Hepatocyte (in vitro differentiated cells): ENCODE results near the gene CPNE2. TPM values are rescaled to one million over a fixed set of nuclear protein-coding genes. Genes with fewer than 3 reads are reported as not detected.

ENCODE experiments used
- DNase-seq: peaks from one replicate; pipeline ENCODE4 v3.0.0-alpha.2; 2016; ENCODE audit warnings: low spot score
- H2AFZ ChIP-seq: fragments of 200-600 bp; sonication (generic); 2 replicates; pipeline ENCODE4 v1.6.0; 2016; ENCODE audit warnings: antibody characterized with exemption, mild to moderate bottlenecking
- H3K27ac ChIP-seq: fragments of 200-600 bp; sonication (generic); 2 replicates; pipeline ENCODE4 v1.5.1; 2016; ENCODE audit warnings: mild to moderate bottlenecking
- H3K27me3 ChIP-seq: fragments of 200-600 bp; sonication (generic); 2 replicates; pipeline ENCODE4 v1.6.1; 2016
- H3K36me3 ChIP-seq: fragments of 200-600 bp; sonication (generic); replicated peaks from 2 replicates; pipeline ENCODE4 v1.5.1; 2016; ENCODE audit warnings: low read depth; ENCODE audit not compliant: insufficient read depth
- H3K4me1 ChIP-seq: fragments of 200-600 bp; sonication (generic); 2 replicates; pipeline ENCODE4 v1.5.1; 2016; ENCODE audit warnings: mild to moderate bottlenecking, moderate library complexity; ENCODE audit not compliant: insufficient read depth
- H3K4me2 ChIP-seq: fragments of 200-600 bp; sonication (generic); 2 replicates; pipeline ENCODE4 v1.6.0; 2016
- H3K4me3 ChIP-seq: fragments of 200-600 bp; sonication (generic); 2 replicates; pipeline ENCODE4 v1.5.1; 2016; ENCODE audit warnings: mild to moderate bottlenecking
- H3K79me2 ChIP-seq: fragments of 200-600 bp; sonication (generic); 2 replicates; pipeline ENCODE4 v1.6.0; 2017; ENCODE audit warnings: mild to moderate bottlenecking
- H3K9me2 ChIP-seq: fragments of 200-600 bp; sonication (generic); replicated peaks from 2 replicates; pipeline ENCODE4 v1.6.0; 2017; ENCODE audit warnings: mild to moderate bottlenecking; ENCODE audit not compliant: insufficient read depth
- H3K9me3 ChIP-seq: fragments of 200-600 bp; sonication (generic); 2 replicates; pipeline ENCODE4 v1.5.1; 2016; ENCODE audit warnings: low read depth, mild to moderate bottlenecking
- H4K20me1 ChIP-seq: fragments of 200-600 bp; sonication (generic); 2 replicates; pipeline ENCODE4 v1.6.0; 2016; ENCODE audit warnings: mild to moderate bottlenecking; ENCODE audit not compliant: insufficient read depth, poor library complexity, severe bottlenecking
- EZH2 ChIP-seq: fragments of 200-600 bp; sonication (generic); IDR thresholded peaks from 2 replicates; pipeline ENCODE4 v1.6.1; 2016; ENCODE audit warnings: antibody characterized with exemption, mild to moderate bottlenecking, borderline replicate concordance
- EZH2phosphoT487 ChIP-seq: fragments of 200-600 bp; sonication (generic); IDR thresholded peaks from one replicate; pipeline ENCODE4 v1.6.1; 2018; ENCODE audit warnings: antibody characterized with exemption, mild to moderate bottlenecking, low read depth, moderate library complexity; ENCODE audit not compliant: unreplicated experiment, severe bottlenecking
- WGBS: methylation state at CpG from one replicate; pipeline ENCODE4 v1.1.6; 2016; ENCODE audit warnings: low lambda C conversion rate; ENCODE audit errors: missing lambda C conversion rate; 5-methylcytosine and 5-hydroxymethylcytosine counted together
- polyA plus RNA-seq: library from polyadenylated mRNA; unstranded; fragments of >200 nt; fragmentation: Nextera tagmentation; extraction: Ambion mirVana; gene quantifications from 2 replicates; pipeline ENCODE4 v1.2.1, GENCODE V29; 2016
- total RNA-seq: library from RNA; depleted of rRNA; stranded (reverse); fragments of >200 nt; gene quantifications from 2 replicates; pipeline ENCODE4 v1.2.3, GENCODE V29; 2014
- TF ChIP-seq, protein P1 (sequence below): fragments of 200-600 bp; sonication (generic); IDR thresholded peaks from 2 replicates; pipeline ENCODE4 v1.5.1; 2016; ENCODE audit warnings: antibody characterized with exemption, mild to moderate bottlenecking; ENCODE audit not compliant: poor library complexity

CPNE2 gene
- total and polyA plus RNA-seq, 2 experiments from 2014 or later = 15.6 to 22.3 TPM

DNA sequence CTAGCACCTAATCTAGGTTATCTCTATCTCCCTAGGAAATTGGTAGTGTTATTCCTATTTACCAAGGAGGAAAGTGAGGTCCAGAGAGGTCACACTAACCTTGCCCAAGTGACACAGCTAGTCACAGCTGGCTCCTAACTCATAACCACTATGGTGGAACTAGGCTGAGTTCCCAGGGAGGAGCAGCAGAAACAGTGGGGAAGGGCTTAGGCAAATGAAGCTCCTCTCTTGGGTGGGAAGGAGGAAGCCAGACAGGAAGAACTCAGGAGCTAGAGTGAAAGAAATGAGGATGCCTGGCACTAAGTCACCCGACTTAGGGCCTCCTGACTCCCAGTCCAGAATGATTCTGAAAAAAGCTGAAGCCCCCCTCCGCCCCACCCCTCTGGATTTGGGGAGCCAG is 59.0 kb downstream of the CPNE2 start:
- 87% methylated on average over 2 of the region's 2 CpGs for WGBS
- no peaks in the 10 kb centered on the region for H3K27me3 ChIP-seq
- H3K9me2 ChIP-seq = no peaks in the 10 kb centered on the region
- no peak overlapping the region for H3K4me3 ChIP-seq
- no peaks in the 10 kb centered on the region for H3K79me2 ChIP-seq
- no peaks in the 10 kb centered on the region for H3K4me1 ChIP-seq
- H3K27ac ChIP-seq = no peak overlapping the region
- H3K36me3 ChIP-seq = peaks cover 3% of the 10 kb centered on the region
- no peak for DNase-seq
- H3K9me3 ChIP-seq = no peaks in the 10 kb centered on the region
- H4K20me1 ChIP-seq = no peaks in the 10 kb centered on the region
- no peak overlapping the region for H2AFZ ChIP-seq
- no peak overlapping the region for H3K4me2 ChIP-seq
- TF ChIP-seq EZH2phosphoT487 = no peak
- no peak for TF ChIP-seq EZH2
- TF ChIP-seq, protein P1, sequence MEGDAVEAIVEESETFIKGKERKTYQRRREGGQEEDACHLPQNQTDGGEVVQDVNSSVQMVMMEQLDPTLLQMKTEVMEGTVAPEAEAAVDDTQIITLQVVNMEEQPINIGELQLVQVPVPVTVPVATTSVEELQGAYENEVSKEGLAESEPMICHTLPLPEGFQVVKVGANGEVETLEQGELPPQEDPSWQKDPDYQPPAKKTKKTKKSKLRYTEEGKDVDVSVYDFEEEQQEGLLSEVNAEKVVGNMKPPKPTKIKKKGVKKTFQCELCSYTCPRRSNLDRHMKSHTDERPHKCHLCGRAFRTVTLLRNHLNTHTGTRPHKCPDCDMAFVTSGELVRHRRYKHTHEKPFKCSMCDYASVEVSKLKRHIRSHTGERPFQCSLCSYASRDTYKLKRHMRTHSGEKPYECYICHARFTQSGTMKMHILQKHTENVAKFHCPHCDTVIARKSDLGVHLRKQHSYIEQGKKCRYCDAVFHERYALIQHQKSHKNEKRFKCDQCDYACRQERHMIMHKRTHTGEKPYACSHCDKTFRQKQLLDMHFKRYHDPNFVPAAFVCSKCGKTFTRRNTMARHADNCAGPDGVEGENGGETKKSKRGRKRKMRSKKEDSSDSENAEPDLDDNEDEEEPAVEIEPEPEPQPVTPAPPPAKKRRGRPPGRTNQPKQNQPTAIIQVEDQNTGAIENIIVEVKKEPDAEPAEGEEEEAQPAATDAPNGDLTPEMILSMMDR = no peak

DNA sequence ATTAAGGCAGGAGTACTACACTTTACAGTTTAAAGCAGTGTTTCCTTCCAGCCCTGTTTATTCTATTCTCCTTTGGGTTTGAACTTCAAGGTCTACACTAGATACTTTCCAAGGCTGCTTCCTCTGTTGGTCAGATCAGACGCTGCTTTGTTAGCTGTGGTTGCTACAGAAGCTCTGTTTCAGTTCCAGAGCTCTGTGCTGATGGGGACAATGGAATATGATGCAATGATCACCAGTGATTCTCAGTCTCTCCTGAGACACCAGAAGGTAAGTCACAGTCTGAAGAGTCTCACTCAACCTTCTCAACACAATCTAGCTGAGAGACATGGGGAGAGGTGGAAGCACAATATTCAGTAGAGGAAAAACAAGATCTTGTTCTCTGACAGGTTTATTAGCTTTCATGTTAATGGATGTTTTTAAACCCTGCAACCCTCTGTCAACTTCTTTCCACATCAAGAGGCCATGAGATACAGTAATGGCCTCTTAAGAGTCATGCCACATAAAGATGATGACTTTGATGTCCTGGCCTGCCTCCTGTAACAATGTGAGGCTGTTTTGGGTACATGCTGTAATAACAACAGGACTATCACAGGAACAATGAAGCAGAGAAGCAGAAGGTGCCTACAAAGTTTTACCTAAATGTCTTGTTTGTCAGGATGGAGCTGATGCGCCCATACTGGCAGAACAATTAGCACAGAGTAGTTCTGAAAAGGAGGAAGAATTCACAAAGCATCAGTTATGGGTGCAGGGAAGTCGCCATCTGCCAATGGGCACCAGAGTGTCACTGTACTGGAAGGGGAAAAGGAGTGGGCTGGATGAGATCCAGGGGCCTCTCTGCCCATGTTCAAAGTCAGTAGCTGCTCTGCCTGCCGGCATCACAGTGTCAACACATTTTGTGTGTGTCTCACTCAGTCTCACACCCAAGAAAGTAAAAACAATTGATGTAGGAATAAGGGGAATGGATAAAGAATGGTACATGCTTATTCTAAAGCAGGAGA is 60.0 kb downstream of the CPNE2 start:
- Histone ChIP-seq H3K9me3 (no peaks in the 10 kb centered on the region), H3K27ac (no peak overlapping the region), H3K4me2 (no peak overlapping the region), H3K79me2 (no peaks in the 10 kb centered on the region), H3K9me2 (no peaks in the 10 kb centered on the region), H3K4me3 (no peak overlapping the region), H2AFZ (no peak overlapping the region), H3K36me3 (peaks cover 3% of the 10 kb centered on the region), H3K27me3 (no peaks in the 10 kb centered on the region), H3K4me1 (no peaks in the 10 kb centered on the region), H4K20me1 (no peaks in the 10 kb centered on the region)
- no peak for DNase-seq
- TF ChIP-seq EZH2 (no peak), EZH2phosphoT487 (no peak)
- TF ChIP-seq, protein P1 = no peak
- 69% methylated on average over 4 of the region's 4 CpGs for WGBS

DNA sequence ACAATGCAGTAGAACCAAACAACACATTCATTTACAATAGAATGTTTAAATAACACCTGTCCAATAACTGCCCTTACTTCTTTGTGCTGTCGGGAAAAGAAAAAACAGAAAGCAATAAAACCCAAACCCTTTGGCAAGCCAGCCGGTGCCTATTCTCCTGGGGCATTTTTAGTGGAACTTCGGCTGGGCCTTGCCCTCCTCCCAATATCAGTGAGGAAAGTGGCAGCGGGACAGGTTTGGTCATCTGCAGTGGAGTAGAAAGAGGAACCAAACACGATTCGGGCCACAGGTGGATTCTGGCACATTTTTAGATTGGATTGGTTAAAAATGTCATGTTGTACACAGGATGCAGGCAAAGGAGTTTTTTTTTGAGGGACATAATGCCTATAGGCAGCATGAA is 61.5 kb downstream of the CPNE2 start:
- Histone ChIP-seq H3K27me3 (no peaks in the 10 kb centered on the region), H3K4me3 (no peak overlapping the region), H3K27ac (no peak overlapping the region), H3K36me3 (peaks cover 3% of the 10 kb centered on the region), H3K4me2 (no peak overlapping the region), H2AFZ (no peak overlapping the region), H3K4me1 (no peaks in the 10 kb centered on the region), H4K20me1 (no peaks in the 10 kb centered on the region), H3K79me2 (no peaks in the 10 kb centered on the region), H3K9me3 (no peaks in the 10 kb centered on the region), H3K9me2 (no peaks in the 10 kb centered on the region)
- DNase-seq = no peak
- 83% methylated on average over 6 of the region's 6 CpGs for WGBS
- no peak for TF ChIP-seq EZH2phosphoT487
- no peak for TF ChIP-seq EZH2
- TF ChIP-seq, protein P1 = no peak
